Activated naive CD4-positive, alpha-beta T cell treated with anti-CD3 and anti-CD28 coated beads, Interleukin-2, amount 10 ng/mL, durations not matched to agents 7 days and 5 days (primary cell): ENCODE measurements around the gene TDRKH.
"Not testable (repeated sequence)": the region's sequence is repeated elsewhere in the genome, so short reads cannot be mapped to it uniquely, and the experiment has no call there.

Experiments
- CTCF ChIA-PET: fragments of 350-600 bp; sonication (Branson Sonifier 250); formaldehyde crosslinking; loops from one replicate; lab custom pipeline; 2021; ENCODE audit warnings: antibody characterized with exemption; lab: Charles Lee
- DNase-seq: peaks from one replicate; pipeline ENCODE4 v3.0.0-alpha.2; 2020
- H3K27ac Mint-ChIP-seq: one replicate; pipeline ENCODE4 v1.8.0; 2021; ENCODE audit warnings: mild to moderate bottlenecking, moderate library complexity, mixed read lengths
- H3K27me3 Mint-ChIP-seq: one replicate; pipeline ENCODE4 v1.8.0; 2021; ENCODE audit warnings: mild to moderate bottlenecking, mixed read lengths
- H3K36me3 Mint-ChIP-seq: one replicate; pipeline ENCODE4 v1.8.0; 2021; ENCODE audit warnings: mixed read lengths
- H3K4me1 Mint-ChIP-seq: one replicate; pipeline ENCODE4 v1.8.0; 2021; ENCODE audit warnings: mixed read lengths
- H3K4me3 Mint-ChIP-seq: one replicate; pipeline ENCODE4 v1.8.0; 2021; ENCODE audit warnings: mild to moderate bottlenecking, moderate library complexity, mixed read lengths
- H3K9me3 Mint-ChIP-seq: one replicate; pipeline ENCODE4 v1.8.0; 2021; ENCODE audit warnings: mixed read lengths

TDRKH gene

DNA sequence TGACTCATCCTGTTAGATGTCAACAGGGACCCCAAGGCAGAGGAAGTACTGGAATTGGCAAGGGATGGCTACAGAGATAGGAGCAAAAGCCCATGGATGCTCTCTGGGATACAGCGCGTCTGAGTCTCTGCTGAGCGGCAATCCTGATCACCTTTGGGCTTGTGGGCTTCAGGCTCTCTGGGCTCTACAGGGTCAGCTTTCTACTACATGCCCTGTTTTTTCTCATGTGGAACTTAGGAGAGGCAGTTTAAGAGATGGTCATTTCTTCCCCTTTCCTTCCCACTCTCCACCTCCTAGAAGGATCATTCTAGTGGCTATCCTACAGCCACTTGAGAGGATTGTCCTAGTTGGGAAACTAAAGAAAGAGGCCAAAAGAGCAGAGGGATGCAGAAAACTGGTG lies 13.6 kb upstream of the TDRKH start:
- CTCF ChIA-PET = interaction anchor here (1.0 kb wide), 1 partner anchor 26 kb away, joined by 4 read pairs; no protein-coding TSS in a partner anchor
- Mint-ChIP-seq H3K27me3 (peaks cover 68% of the 10 kb centered on the region), H3K4me1 (peaks cover 6% of the 10 kb centered on the region), H3K27ac (no peak overlapping the region), H3K36me3 (no peaks in the 10 kb centered on the region), H3K4me3 (no peak overlapping the region), H3K9me3 (no peaks in the 10 kb centered on the region)
- DNase-seq = no peak

DNA sequence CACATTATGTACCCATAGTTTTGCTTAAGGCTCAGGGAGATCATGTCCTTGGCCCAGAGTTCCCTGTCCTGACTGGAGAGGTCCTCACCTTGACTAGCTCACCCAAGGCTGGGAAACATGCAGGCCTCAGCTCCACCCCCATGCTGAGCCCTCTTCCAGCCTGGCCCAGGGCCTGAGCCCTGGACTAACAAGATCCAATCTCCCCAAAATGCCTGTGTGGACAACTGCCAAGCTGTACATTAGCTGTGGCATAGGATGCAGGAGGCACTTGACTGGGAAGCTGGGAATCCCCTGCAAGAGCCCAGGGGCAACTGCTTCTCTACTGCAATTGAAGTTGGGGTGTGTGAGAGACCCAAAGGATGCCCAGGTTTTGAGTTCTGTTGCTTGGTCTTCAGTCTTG lies 12.9 kb upstream of the TDRKH start:
- CTCF ChIA-PET = interaction anchor here (1.0 to 1.7 kb wide), 2 partner anchors 27 to 32 kb away, joined by 4 read pairs; no protein-coding TSS in a partner anchor
- Mint-ChIP-seq H3K9me3 (no peaks in the 10 kb centered on the region), H3K36me3 (no peaks in the 10 kb centered on the region), H3K27ac (no peak overlapping the region), H3K4me1 (peaks cover 6% of the 10 kb centered on the region), H3K4me3 (no peak overlapping the region), H3K27me3 (peaks cover 72% of the 10 kb centered on the region)
- DNase-seq = no peak

DNA sequence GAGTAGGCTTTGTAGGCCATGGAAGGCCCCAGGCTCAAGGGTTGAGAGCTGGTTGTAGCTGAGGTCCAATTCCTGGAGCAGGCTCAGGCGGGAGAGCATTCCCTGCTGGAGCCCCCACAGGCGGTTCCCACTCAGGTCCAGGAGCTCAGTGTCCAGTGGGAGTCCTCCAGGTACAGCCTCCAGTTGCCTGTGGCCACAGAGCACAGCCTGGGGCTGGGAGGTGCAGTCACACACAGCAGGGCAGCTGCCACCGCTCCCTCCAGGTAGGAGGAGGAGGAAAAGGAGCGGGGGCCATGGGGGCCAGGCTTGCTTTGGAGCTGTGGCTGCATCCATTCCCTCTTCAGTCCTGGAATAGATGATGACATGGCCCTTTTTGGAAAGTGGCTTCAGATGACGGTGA lies 12.1 kb upstream of the TDRKH start:
- Mint-ChIP-seq H3K4me1 (peaks cover 6% of the 10 kb centered on the region), H3K9me3 (no peaks in the 10 kb centered on the region), H3K27ac (no peak overlapping the region), H3K4me3 (no peak overlapping the region), H3K27me3 (peaks cover 72% of the 10 kb centered on the region), H3K36me3 (no peaks in the 10 kb centered on the region)
- CTCF ChIA-PET = interaction anchor here (1.2 to 1.7 kb wide), 2 partner anchors 9 to 33 kb away, joined by 3 to 4 read pairs; no protein-coding TSS in a partner anchor
- no peak for DNase-seq

DNA sequence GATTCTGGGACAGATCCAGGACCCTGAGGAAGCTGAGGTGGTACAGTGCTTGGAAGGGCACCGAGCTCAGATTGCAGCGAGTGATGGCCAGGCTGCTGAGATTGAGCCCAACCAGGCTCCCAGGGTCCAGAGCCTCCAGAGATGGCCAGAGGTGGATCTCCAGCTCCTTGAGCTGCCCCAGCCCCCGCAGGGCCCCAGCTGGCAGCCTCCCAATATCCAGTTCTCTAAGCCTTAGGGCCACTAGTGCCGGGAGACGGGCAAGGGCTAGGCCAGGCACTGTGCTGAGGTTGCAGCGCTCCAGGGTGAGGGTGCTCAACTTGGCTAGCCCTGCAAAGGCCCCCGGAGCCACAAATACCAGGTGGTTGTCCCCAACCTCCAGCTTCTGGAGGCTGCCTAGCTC lies 11.5 kb upstream of the TDRKH start:
- peaks cover 6% of the 10 kb centered on the region for H3K4me1 Mint-ChIP-seq
- no peak overlapping the region for H3K4me3 Mint-ChIP-seq
- no peak for DNase-seq
- no peak overlapping the region for H3K27ac Mint-ChIP-seq
- CTCF ChIA-PET = interaction anchor here (1.2 to 1.7 kb wide), 2 partner anchors 9 to 34 kb away, joined by 3 to 4 read pairs; no protein-coding TSS in a partner anchor
- H3K36me3 Mint-ChIP-seq = no peaks in the 10 kb centered on the region
- H3K9me3 Mint-ChIP-seq = no peaks in the 10 kb centered on the region
- peaks cover 70% of the 10 kb centered on the region for H3K27me3 Mint-ChIP-seq

DNA sequence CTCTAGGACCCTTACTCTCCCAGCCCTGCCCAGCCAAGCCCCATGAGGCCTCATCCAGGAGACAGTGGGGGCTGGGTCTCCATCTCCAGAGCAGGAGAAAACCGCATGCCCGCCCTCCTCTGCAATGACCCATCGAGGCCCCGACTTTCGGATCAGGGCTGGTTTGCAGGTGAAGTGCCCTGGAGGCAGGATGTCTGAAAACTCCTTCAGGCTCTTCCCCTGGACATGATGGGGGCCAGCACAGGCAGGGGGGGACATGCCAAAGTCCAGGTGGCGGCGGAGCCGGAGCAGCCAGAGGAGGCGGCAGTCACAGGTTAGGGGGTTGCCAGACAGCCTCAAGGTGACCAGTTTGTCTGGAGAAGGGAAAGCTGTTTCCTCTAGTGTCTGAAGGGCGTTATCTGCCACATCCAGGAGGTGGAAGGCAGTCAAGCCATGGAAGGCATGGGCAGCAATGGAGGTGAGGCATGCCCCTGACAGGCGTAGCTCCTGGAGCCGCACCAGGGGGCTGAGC lies 11.1 kb upstream of the TDRKH start:
- no peak for DNase-seq
- H3K4me3 Mint-ChIP-seq = no peak overlapping the region
- no peaks in the 10 kb centered on the region for H3K36me3 Mint-ChIP-seq
- H3K9me3 Mint-ChIP-seq = no peaks in the 10 kb centered on the region
- CTCF ChIA-PET = interaction anchor here (1.2 kb wide), 1 partner anchor 10 kb away, joined by 3 read pairs; no protein-coding TSS in a partner anchor
- H3K4me1 Mint-ChIP-seq = peaks cover 6% of the 10 kb centered on the region
- H3K27ac Mint-ChIP-seq = no peak overlapping the region
- H3K27me3 Mint-ChIP-seq = peaks cover 70% of the 10 kb centered on the region

DNA sequence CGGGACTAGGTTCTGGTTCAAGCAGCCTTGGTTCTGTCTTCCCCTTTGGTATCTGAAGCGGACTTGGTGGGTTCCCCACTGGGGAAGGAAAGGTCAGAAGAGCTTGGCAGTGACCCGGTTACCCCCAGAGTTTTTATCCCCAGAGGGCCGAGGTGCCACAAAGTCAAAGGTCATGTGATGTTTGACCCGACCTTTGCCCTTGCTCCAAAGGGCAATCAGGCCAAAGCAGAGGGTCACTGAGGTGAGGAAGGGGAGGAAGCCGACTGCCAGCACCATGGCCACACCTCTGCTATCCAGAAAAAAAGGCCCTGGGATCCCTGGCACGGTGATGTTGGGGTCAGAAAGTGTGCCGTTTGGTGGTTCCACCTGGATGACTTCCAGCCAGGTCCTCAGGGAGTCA lies 10.5 kb upstream of the TDRKH start:
- Mint-ChIP-seq H3K9me3 (no peaks in the 10 kb centered on the region), H3K4me3 (no peak overlapping the region), H3K36me3 (no peaks in the 10 kb centered on the region), H3K27ac (no peak overlapping the region), H3K27me3 (peaks cover 72% of the 10 kb centered on the region), H3K4me1 (peaks cover 6% of the 10 kb centered on the region)
- CTCF ChIA-PET = no interaction called here
- no peak for DNase-seq

DNA sequence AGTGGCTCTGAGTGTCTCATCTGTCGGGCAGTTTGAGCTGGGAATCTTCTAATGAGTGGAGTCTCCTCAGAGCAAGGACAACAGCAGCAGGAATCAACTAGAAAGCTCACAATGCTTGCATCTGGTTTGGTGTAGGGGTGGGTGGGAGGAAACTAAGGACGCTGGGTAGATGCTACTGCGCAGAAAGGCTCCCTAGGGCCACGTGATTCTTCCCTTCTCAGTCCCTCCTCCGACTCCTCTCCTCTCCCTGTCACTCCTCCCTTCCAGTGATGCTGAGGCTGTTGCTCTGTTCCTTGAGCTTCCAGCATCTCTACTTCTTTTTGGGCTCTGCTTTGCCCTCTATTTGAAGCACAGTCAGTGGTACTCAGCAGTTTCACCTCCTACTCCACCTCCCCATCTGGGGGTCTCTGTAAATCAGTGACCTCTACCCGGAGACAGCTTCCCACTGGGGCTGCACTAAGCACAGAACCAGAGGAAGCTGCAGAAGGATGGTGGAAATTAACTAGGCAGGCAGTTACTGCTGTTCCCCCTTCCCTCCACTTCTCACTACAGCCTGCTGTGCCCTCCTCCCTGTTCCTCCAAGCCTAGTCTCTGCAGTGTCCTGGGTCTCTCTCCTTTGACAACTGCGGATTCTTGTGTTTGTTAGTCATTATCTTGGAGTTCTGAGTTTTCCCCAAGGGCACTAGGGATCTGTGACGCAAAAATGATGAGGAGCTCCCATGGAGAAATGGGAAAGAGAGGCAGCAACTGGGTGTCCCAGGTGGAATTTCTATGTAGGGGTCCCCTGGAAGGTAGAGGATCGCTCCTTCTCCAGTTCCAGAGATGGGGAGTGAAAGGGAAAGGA lies 9.1 kb upstream of the TDRKH start:
- Mint-ChIP-seq H3K4me1 (peaks cover 6% of the 10 kb centered on the region), H3K36me3 (no peaks in the 10 kb centered on the region), H3K27me3 (peaks cover 61% of the 10 kb centered on the region), H3K9me3 (no peaks in the 10 kb centered on the region), H3K27ac (no peak overlapping the region), H3K4me3 (no peak overlapping the region)
- CTCF ChIA-PET = no interaction called here
- DNase-seq = no peak

DNA sequence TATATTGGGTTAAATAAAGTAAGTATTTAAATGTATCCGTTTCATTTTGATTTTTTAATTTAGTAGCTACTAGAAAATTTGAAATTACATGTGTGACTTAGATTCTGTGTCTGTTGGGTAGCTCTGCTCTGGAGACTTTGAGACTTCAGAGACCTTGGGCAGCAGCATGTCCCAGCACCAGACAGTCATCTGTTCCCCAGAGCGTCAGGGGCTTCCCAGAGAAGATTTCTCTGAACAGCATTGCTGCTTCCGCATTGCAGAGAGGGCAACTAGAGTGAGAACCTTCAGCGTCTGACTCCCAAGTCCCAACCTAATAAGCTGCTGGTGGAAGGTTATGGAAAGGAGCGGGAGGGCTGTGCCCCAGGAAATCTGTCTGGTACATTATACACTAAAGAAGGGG lies 8.3 kb upstream of the TDRKH start:
- H3K27ac Mint-ChIP-seq = no peak overlapping the region
- CTCF ChIA-PET = no interaction called here
- no peak overlapping the region for H3K4me3 Mint-ChIP-seq
- peaks cover 6% of the 10 kb centered on the region for H3K4me1 Mint-ChIP-seq
- H3K36me3 Mint-ChIP-seq = peaks cover 2% of the 10 kb centered on the region
- no peaks in the 10 kb centered on the region for H3K9me3 Mint-ChIP-seq
- H3K27me3 Mint-ChIP-seq = peaks cover 52% of the 10 kb centered on the region
- DNase-seq = no peak

DNA sequence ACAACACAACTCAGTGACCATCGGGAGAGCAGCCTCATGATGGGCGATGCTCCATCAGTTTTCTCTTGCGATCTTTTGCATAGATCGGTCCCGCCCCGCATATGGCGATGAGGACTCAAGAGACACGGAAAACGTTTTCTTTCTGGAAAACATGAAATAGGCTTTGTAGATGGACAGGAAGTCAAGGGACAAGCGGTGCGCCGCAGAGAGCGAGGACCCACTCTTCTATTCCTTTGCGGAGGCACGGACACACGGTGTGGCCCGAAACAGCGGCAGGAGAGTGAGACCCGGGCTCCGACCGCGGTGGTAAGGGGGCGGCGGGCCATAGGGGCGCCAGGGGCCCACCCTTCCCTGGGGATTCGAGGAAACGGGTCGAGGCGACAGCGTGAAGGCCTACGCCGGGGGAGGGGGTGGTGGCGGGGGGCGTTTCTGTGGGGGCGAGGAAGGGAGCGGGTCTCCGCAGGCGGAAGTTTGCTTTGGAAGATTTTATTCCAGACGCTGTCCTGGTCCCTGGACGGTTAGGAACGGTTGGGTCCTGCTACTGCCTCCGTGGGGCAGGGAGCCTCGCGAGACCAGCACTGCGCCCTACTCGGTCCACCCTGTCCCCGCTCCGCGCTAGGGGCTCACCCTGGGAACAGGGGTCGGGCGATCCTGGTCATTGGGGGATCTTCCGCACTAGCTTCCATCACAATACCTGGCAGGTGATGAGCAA lies 796 bp upstream of the TDRKH start:
- peaks cover 28% of the 10 kb centered on the region for H3K4me1 Mint-ChIP-seq
- H3K27ac Mint-ChIP-seq = peak overlapping the region; percentile 81
- CTCF ChIA-PET = interaction anchor here (2.1 kb wide), 1 partner anchor 45 kb away, joined by 8 read pairs; no protein-coding TSS in a partner anchor
- H3K4me3 Mint-ChIP-seq = peak overlapping the region; percentile 86
- peak; percentile 52 for DNase-seq
- peaks cover 5% of the 10 kb centered on the region for H3K27me3 Mint-ChIP-seq
- H3K36me3 Mint-ChIP-seq = peaks cover 2% of the 10 kb centered on the region
- H3K9me3 Mint-ChIP-seq = no peaks in the 10 kb centered on the region

DNA sequence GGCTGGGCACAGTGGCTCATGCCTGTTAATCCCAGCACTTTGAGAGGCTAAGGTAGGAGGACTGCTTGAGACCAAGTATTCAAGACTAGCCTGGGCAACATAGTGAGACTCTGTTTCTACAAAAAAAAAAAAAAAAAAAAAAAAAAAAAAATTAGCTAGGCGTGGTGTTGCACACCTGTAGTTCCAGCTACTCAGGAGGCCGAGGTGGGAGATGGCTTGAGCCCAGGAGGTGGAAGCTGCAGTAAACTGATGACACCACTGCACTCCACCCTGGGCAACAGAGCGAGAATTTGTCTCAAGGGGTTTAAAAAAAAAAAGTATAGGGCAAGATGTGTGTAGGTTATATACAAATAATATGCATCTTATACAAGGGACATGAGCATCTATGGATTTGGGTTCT lies 2.6 kb downstream of the TDRKH start:
- H3K4me3 Mint-ChIP-seq = no peak overlapping the region
- no peak for DNase-seq
- H3K27ac Mint-ChIP-seq = no peak overlapping the region
- H3K4me1 Mint-ChIP-seq = peaks cover 28% of the 10 kb centered on the region
- H3K36me3 Mint-ChIP-seq = no peaks in the 10 kb centered on the region
- no peaks in the 10 kb centered on the region for H3K9me3 Mint-ChIP-seq
- CTCF ChIA-PET = no interaction called here
- no peaks in the 10 kb centered on the region for H3K27me3 Mint-ChIP-seq

DNA sequence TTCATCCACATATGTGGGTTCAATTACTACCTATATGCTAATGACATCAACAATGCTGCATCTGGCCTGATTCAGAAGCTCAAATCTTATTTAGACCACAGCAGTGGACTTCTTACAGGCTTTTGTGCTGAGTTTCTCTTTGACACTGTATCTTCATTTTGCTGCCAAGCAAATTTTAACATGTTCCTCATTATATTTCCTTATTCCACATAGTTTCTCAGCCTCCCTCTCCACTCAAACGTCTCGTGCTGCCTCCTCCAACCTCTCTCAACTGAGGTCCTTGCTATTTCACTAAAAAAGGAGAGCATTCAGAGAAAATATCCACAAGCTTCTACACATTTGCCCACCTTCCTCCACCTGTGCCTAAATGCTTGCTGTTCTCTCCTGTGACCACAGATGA lies 6.5 kb downstream of the TDRKH start:
- H3K27me3 Mint-ChIP-seq = no peaks in the 10 kb centered on the region
- H3K36me3 Mint-ChIP-seq = peaks cover 4% of the 10 kb centered on the region
- no peaks in the 10 kb centered on the region for H3K9me3 Mint-ChIP-seq
- no peak overlapping the region for H3K27ac Mint-ChIP-seq
- peaks cover 2% of the 10 kb centered on the region for H3K4me1 Mint-ChIP-seq
- no peak overlapping the region for H3K4me3 Mint-ChIP-seq
- CTCF ChIA-PET = no interaction called here
- no peak for DNase-seq

DNA sequence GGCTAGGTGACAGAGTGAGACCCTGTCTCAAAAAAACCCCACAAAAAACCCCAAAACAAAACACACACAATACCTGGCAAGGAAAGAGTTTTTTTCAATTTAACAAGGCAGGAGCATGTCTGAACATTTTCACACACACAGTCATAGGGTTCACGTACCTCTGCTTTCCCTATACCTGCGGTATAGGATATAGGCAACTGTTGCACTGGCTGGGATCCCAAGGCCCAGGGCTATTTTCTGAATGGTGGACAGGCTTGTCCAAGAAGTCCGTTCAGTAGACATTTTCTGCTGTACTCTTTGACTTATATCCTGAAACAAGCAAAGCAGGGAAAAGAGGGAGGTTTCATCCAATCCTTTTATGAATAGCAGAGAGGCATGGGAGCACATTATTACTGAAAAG lies 7.6 kb downstream of the TDRKH start:
- H3K4me3 Mint-ChIP-seq = no peak overlapping the region
- peaks cover 8% of the 10 kb centered on the region for H3K36me3 Mint-ChIP-seq
- no peaks in the 10 kb centered on the region for H3K9me3 Mint-ChIP-seq
- no peak overlapping the region for H3K27ac Mint-ChIP-seq
- CTCF ChIA-PET = no interaction called here
- no peaks in the 10 kb centered on the region for H3K27me3 Mint-ChIP-seq
- H3K4me1 Mint-ChIP-seq = no peaks in the 10 kb centered on the region
- no peak for DNase-seq

DNA sequence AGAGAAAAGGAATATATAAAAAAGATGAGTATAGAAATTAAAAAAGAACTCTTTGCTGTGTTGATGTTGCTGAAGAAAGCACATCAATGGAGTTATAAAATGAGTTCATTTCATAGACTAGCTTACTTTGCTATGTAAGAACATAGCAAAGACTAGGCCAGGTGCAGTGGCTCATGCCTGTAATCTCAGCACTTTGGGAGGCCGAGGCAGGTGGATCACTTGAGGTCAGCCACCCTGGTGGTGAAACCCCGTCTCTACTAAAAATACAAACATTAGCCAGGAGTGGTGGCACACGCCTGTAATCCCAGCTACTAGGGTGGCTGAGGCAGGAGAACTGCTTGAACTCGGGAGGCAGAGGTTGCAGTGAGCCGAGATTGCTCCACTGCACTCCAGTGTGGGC lies 8.3 kb downstream of the TDRKH start:
- H3K27me3 Mint-ChIP-seq, H3K27ac Mint-ChIP-seq, CTCF ChIA-PET, H3K9me3 Mint-ChIP-seq, H3K36me3 Mint-ChIP-seq, H3K4me3 Mint-ChIP-seq, H3K4me1 Mint-ChIP-seq, DNase-seq: not testable (repeated sequence)

DNA sequence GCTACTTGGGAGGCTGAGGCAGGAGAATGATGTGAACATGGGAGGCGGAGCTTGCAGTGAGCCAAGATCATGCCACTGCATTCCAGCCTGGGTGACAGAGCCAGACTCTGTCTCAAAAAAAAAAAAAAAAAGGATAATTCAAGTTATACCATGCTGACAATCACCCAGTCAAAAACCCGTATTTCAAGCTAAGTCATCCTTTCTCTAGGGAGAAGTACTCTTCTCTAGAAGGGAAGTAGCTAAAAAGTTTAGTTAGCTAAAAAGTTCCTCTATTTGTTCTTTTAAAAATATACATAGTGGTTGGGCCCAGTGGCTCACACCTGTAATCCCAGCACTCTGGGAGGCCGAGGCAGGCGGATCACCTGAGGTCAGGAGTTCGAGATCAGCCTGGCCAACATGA lies 9.6 kb downstream of the TDRKH start:
- not testable (repeated sequence) for H3K4me1 Mint-ChIP-seq, H3K27ac Mint-ChIP-seq, H3K36me3 Mint-ChIP-seq, H3K4me3 Mint-ChIP-seq, DNase-seq, H3K27me3 Mint-ChIP-seq, H3K9me3 Mint-ChIP-seq
- CTCF ChIA-PET = interaction anchor here (1.6 kb wide), 1 partner anchor 56 kb away, joined by 4 read pairs; no protein-coding TSS in a partner anchor
